A549 (cell line): ENCODE measurements around the gene SLC2A14. TPM values are rescaled to one million over a fixed set of nuclear protein-coding genes. Genes with fewer than 3 reads are reported as not detected.
"Not testable (repeated sequence)": the region's sequence is repeated elsewhere in the genome, so short reads cannot be mapped to it uniquely, and the experiment has no call there.

ENCODE experiments used
- ATAC-seq, 2 experiments: fragments of 200-7000 bp in 1 of 2; fragments of >200 bp in 1 of 2; cut with Nextera tagmentation in 1 of 2; cut with Tn5 transposase in 1 of 2; 3 replicates each; pipeline versions ENCODE4 v1.8.0 to v1.9.1; 2018 to 2020; ENCODE audit warnings: mild to moderate bottlenecking in 1 of 2, moderate library complexity in 1 of 2
- CTCF ChIA-PET: fragments of 300-600 bp; sonication (Branson Sonifier 250); formaldehyde crosslinking; extraction: SDS; loops from one replicate; lab custom pipeline; 2021; ENCODE audit warnings: antibody characterized with exemption, inconsistent platforms; lab: Yijun Ruan, JAX
- POLR2A ChIA-PET: fragments of 350-600 bp; formaldehyde crosslinking; extraction: SDS; loops from one replicate; lab custom pipeline; 2021; ENCODE audit warnings: antibody characterized with exemption, inconsistent platforms; lab: Yijun Ruan, JAX
- DNase-seq, 2 experiments: peaks; one replicate each; pipeline versions ENCODE4 v3.0.0 to v3.0.0-alpha.2; 2011 to 2016; ENCODE audit warnings: low read depth in 1 of 2, low spot score in 1 of 2
- FAIRE-seq: peaks from 2 replicates; lab custom pipeline; 2011; peaks lifted over from hg19 to GRCh38; lab: Jason Lieb, UNC
- H3K27ac ChIP-seq, 2 experiments: fragments of >200 bp; sonication (Bioruptor Twin); formaldehyde crosslinking; 3 replicates each; pipeline ENCODE4 v1.5.1; 2016 to 2017
- H3K4me1 ChIP-seq: fragments of >200 bp; sonication (Bioruptor Twin); formaldehyde crosslinking; 3 replicates; pipeline ENCODE4 v1.6.1; 2016
- H3K4me2 ChIP-seq: fragments of >200 bp; sonication (Bioruptor Twin); formaldehyde crosslinking; 3 replicates; pipeline ENCODE4 v1.6.1; 2016
- H3K4me3 ChIP-seq: fragments of >200 bp; sonication (Bioruptor Twin); formaldehyde crosslinking; 3 replicates; pipeline ENCODE4 v1.5.1; 2016
- H3K9me3 ChIP-seq: fragments of >200 bp; sonication (Bioruptor Twin); formaldehyde crosslinking; 3 replicates; pipeline ENCODE4 v1.6.1; 2016
- CHD4 ChIP-seq: fragments of 200-600 bp; sonication (generic); IDR thresholded peaks from 2 replicates; pipeline ENCODE4 v1.6.1; 2016; ENCODE audit warnings: antibody characterized with exemption, mild to moderate bottlenecking, borderline replicate concordance
- FOXS1 ChIP-seq: fragments of 250-450 bp; sonication (Bioruptor Pico); IDR thresholded peaks from 2 replicates; pipeline ENCODE4 v1.5.0; 2020; ENCODE audit warnings: mild to moderate bottlenecking, moderate library complexity
- HEYL ChIP-seq: fragments of 250-450 bp; sonication (Bioruptor Pico); IDR thresholded peaks from 2 replicates; pipeline ENCODE4 v1.8.0; 2021; ENCODE audit warnings: mild to moderate bottlenecking, moderate library complexity
- JUNB ChIP-seq: fragments of >200 bp; sonication (Bioruptor Twin); formaldehyde crosslinking; IDR thresholded peaks from 2 replicates; pipeline ENCODE4 v1.6.1; 2016
- KDM5A ChIP-seq: fragments of 200-600 bp; sonication (generic); IDR thresholded peaks from 2 replicates; pipeline ENCODE4 v1.6.1; 2016; ENCODE audit warnings: antibody characterized with exemption, mild to moderate bottlenecking
- MYC ChIP-seq: IDR thresholded peaks from 2 replicates; pipeline ENCODE4 v1.6.1; 2012; ENCODE audit warnings: mild to moderate bottlenecking, inconsistent platforms, low read length, improper control_type of control experiment, borderline replicate concordance
- PHF8 ChIP-seq: fragments of 200-600 bp; sonication (generic); IDR thresholded peaks from 2 replicates; pipeline ENCODE4 v1.6.1; 2016; ENCODE audit warnings: low read depth, mild to moderate bottlenecking, antibody characterized with exemption, moderate library complexity, borderline replicate concordance
- POLR2A ChIP-seq: IDR thresholded peaks from 2 replicates; pipeline ENCODE4 v1.6.1; 2012; ENCODE audit warnings: mild to moderate bottlenecking, low read length
- POLR2AphosphoS2 ChIP-seq: conservative IDR thresholded peaks from 2 replicates; pipeline ENCODE4 v1.6.1; 2012; ENCODE audit warnings: low read length, improper control_type of control experiment, inconsistent platforms
- RNF2 ChIP-seq: fragments of 200-600 bp; sonication (generic); IDR thresholded peaks from 2 replicates; pipeline ENCODE4 v1.6.1; 2016; ENCODE audit warnings: low read depth, mild to moderate bottlenecking, antibody characterized with exemption, moderate library complexity, borderline replicate concordance
- TP53 ChIP-seq: fragments of 250-450 bp; sonication (Bioruptor Pico); IDR thresholded peaks from 2 replicates; pipeline ENCODE4 v1.5.0; 2021; ENCODE audit warnings: mild to moderate bottlenecking, moderate library complexity
- ZC3H11A ChIP-seq: fragments of 450-650 bp; IDR thresholded peaks from 2 replicates; pipeline ENCODE4 v1.6.1; 2014; ENCODE audit warnings: antibody characterized with exemption, mild to moderate bottlenecking
- ZSCAN20 ChIP-seq: fragments of 250-450 bp; sonication (Bioruptor Pico); IDR thresholded peaks from 2 replicates; pipeline ENCODE4 v1.8.0; 2022; ENCODE audit warnings: mild to moderate bottlenecking, moderate library complexity
- WGBS: methylation state at CpG from one replicate; pipeline ENCODE4 v1.1.6; 2017; ENCODE audit errors: missing lambda C conversion rate; 5-methylcytosine and 5-hydroxymethylcytosine counted together
- polyA plus RNA-seq, 4 experiments: library from polyadenylated mRNA; depleted of rRNA in 3 of 4; stranded (reverse); fragments of >200 nt; fragmentation: RNase III in 1 of 4; extraction: RNeasy Plus Mini Kit Qiagen cat#74134 plus additional on column Dnase treatment in 1 of 4; gene quantifications; 2 replicates in 3 of 4; 3 replicates in 1 of 4; pipeline ENCODE4 v1.2.3, GENCODE V29; 2011 to 2017
- TF ChIP-seq, protein P1 (sequence below): fragments of >200 bp; sonication (Bioruptor Twin); formaldehyde crosslinking; IDR thresholded peaks from 3 replicates; pipeline ENCODE4 v1.6.1; 2016
- TF ChIP-seq, protein P2 (sequence below): IDR thresholded peaks from 2 replicates; pipeline ENCODE4 v1.6.1; 2012
- TF ChIP-seq, protein P3 (sequence below): fragments of >200 bp; sonication (Bioruptor Twin); formaldehyde crosslinking; IDR thresholded peaks from 2 replicates; pipeline ENCODE4 v1.6.1; 2016
- TF ChIP-seq, protein P4 (sequence below): fragments of 200-600 bp; sonication (generic); IDR thresholded peaks from 2 replicates; pipeline ENCODE4 v1.6.1; 2016; ENCODE audit warnings: antibody characterized with exemption, mild to moderate bottlenecking, moderate library complexity

The SLC2A14 gene
- polyA plus RNA-seq, 2 of the 4 experiments (the other 2 are of a cell fraction), result 0.25 to 0.68 TPM

DNA sequence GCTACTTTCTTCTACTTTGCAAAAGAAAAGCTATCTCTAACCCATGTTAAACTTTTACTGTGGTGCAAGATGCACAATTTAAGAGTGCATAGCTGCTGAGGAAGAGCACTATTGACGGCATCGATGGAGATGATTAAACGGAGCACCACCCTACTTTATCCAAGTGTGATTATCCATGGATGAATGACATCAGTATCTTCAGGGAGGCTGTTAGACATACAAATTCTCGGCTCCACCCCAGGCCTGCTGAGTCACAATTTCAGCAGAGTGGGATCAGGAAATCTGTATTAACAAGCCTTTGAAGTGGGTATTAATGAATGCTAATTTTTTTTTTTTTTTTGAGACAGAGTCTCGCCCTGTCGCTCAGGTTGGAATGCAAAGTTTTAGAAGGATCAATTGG is 16.2 kb downstream of the SLC2A14 start (continued):
- no peak for TF ChIP-seq POLR2AphosphoS2
- no peak for TF ChIP-seq CHD4
- no peak for TF ChIP-seq HEYL (CRISPR knock-in tag)
- no peak for TF ChIP-seq RNF2

DNA sequence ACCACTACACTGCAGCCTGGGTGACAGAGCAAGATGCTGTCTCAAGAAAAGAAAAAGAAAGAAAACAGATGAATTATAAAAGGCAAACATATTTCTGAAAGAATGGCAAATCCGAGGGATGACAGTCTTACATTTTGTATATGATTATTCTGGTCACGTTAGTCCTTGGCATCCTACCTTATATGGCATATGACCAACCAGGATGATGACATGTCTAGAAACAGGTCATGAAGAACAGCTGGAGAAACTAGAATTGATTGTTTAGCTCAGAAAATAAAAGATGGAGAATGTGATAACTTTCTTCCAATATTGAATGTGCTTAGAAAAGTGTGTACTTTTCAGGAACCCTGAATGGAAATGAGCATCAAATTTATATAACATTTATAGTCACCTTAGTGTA is 19.2 kb downstream of the SLC2A14 start:
- H3K4me3 ChIP-seq, result no peak overlapping the region
- no peaks in the 10 kb centered on the region for H3K4me1 ChIP-seq
- CTCF ChIA-PET, result interaction anchor here (1.7 to 4.0 kb wide), 2 partner anchors 80 to 141 kb away, joined by 7 to 19 read pairs; no protein-coding TSS in a partner anchor
- ATAC-seq, result no peak
- POLR2A ChIA-PET, result interaction anchor here (0.6 kb wide), 1 partner anchor 174 kb away, joined by 8 read pairs; no protein-coding TSS in a partner anchor
- no peak for DNase-seq
- H3K27ac ChIP-seq, result no peak overlapping the region
- TF ChIP-seq FOXS1 (CRISPR knock-in tag) (no peak), TP53 (CRISPR knock-in tag) (no peak), ZSCAN20 (CRISPR knock-in tag) (no peak), ZC3H11A (no peak), JUNB (no peak), MYC (no peak), POLR2A (no peak), PHF8 (no peak), KDM5A (no peak)
- TF ChIP-seq, protein P1, sequence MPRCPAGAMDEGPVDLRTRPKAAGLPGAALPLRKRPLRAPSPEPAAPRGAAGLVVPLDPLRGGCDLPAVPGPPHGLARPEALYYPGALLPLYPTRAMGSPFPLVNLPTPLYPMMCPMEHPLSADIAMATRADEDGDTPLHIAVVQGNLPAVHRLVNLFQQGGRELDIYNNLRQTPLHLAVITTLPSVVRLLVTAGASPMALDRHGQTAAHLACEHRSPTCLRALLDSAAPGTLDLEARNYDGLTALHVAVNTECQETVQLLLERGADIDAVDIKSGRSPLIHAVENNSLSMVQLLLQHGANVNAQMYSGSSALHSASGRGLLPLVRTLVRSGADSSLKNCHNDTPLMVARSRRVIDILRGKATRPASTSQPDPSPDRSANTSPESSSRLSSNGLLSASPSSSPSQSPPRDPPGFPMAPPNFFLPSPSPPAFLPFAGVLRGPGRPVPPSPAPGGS, result no peak
- TF ChIP-seq, protein P2, sequence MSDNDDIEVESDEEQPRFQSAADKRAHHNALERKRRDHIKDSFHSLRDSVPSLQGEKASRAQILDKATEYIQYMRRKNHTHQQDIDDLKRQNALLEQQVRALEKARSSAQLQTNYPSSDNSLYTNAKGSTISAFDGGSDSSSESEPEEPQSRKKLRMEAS, result no peak
- TF ChIP-seq, protein P3, sequence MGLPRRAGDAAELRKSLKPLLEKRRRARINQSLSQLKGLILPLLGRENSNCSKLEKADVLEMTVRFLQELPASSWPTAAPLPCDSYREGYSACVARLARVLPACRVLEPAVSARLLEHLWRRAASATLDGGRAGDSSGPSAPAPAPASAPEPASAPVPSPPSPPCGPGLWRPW, result no peak
- TF ChIP-seq, protein P4, sequence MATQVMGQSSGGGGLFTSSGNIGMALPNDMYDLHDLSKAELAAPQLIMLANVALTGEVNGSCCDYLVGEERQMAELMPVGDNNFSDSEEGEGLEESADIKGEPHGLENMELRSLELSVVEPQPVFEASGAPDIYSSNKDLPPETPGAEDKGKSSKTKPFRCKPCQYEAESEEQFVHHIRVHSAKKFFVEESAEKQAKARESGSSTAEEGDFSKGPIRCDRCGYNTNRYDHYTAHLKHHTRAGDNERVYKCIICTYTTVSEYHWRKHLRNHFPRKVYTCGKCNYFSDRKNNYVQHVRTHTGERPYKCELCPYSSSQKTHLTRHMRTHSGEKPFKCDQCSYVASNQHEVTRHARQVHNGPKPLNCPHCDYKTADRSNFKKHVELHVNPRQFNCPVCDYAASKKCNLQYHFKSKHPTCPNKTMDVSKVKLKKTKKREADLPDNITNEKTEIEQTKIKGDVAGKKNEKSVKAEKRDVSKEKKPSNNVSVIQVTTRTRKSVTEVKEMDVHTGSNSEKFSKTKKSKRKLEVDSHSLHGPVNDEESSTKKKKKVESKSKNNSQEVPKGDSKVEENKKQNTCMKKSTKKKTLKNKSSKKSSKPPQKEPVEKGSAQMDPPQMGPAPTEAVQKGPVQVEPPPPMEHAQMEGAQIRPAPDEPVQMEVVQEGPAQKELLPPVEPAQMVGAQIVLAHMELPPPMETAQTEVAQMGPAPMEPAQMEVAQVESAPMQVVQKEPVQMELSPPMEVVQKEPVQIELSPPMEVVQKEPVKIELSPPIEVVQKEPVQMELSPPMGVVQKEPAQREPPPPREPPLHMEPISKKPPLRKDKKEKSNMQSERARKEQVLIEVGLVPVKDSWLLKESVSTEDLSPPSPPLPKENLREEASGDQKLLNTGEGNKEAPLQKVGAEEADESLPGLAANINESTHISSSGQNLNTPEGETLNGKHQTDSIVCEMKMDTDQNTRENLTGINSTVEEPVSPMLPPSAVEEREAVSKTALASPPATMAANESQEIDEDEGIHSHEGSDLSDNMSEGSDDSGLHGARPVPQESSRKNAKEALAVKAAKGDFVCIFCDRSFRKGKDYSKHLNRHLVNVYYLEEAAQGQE, result no peak
- TF ChIP-seq, all 56 proteins: peak for 0
- FAIRE-seq, result no peak
- Histone ChIP-seq H3K9me3 (no peaks in the 10 kb centered on the region), H3K4me2 (no peak overlapping the region)
- 31% methylated on average over 2 of the region's 2 CpGs for WGBS

DNA sequence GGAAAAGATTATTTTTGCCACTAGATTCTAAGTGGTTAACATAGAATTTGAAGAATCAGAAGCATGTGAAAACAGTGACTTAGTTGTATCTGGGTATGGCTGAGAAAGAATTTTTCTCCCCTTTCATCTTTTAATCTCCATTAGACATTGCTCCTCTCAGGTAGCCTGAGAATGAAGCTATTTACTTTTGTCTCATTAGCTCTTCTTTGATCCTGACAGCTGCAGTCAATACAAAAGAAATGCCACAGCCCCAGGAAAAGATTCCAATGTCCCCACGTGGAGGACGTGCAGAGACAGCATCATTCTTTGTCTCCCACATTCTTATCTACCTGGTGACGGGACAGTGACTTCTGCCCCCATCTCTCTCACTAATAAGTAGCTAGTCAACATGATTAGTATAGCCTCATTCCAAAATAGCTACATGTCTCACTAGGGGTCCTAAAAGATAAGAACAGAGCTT is 21.1 kb downstream of the SLC2A14 start:
- 17% methylated on average over 3 of the region's 3 CpGs for WGBS
- H3K9me3 ChIP-seq, H3K4me3 ChIP-seq, DNase-seq, H3K4me1 ChIP-seq, POLR2A ChIA-PET, ATAC-seq, H3K27ac ChIP-seq, H3K4me2 ChIP-seq: not testable (repeated sequence)
- peak; percentile 92 for FAIRE-seq
- CTCF ChIA-PET, result interaction anchor here (0.7 to 1.2 kb wide), 2 partner anchors 14 to 194 kb away, joined by 3 to 4 read pairs; no protein-coding TSS in a partner anchor

DNA sequence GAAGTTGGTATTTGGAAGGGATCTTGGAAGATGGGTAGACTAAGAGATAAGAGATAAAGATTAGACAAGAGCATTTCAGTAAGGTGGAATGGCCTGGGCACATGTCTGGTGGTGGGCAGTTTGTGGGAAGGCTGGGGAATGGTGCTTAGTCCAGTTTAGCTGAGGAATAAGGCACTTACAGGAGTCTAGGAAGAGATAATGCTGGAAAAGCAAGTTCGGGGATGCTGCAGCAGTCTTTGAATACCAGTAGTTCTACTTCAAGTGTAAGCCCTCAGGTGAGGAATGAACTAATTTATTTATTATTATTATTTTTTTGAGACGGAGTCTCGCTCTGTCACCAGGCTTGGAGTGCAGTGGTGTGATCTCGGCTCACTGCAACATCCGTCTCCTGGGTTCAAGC is 22.6 kb downstream of the SLC2A14 start:
- DNase-seq, H3K4me2 ChIP-seq, POLR2A ChIA-PET, H3K9me3 ChIP-seq, H3K27ac ChIP-seq, CTCF ChIA-PET, ATAC-seq, FAIRE-seq, H3K4me3 ChIP-seq, H3K4me1 ChIP-seq: not testable (repeated sequence)
- 90% methylated on average over 5 of the region's 5 CpGs for WGBS

DNA sequence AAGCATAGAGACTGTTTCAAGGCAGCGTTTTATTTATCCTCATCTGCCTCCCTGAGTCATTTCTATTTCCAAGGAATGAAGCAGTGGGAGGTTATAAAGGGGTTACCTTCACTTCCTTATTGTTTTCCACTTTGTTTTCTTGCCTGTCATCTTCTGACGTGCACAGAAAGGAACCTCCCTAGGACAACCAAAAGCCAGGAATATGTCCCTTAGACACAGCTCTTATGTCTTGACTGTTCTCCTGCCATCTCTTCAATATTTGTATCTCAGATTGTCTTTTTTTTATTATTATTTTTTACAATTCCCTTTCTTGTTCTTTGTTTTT is 24.7 kb downstream of the SLC2A14 start:
- POLR2A ChIA-PET, DNase-seq, H3K9me3 ChIP-seq, H3K4me1 ChIP-seq, H3K4me3 ChIP-seq, H3K4me2 ChIP-seq, H3K27ac ChIP-seq: not testable (repeated sequence)
- ATAC-seq, result peak; percentile 56 to 60; a peak in 4 of 6 replicates
- CTCF ChIA-PET, result interaction anchor here (0.8 to 1.5 kb wide), 2 partner anchors 16 to 230 kb away, joined by 3 read pairs; no protein-coding TSS in a partner anchor
- FAIRE-seq, result peak; percentile 88
- 8% methylated on average over 2 of the region's 2 CpGs for WGBS

DNA sequence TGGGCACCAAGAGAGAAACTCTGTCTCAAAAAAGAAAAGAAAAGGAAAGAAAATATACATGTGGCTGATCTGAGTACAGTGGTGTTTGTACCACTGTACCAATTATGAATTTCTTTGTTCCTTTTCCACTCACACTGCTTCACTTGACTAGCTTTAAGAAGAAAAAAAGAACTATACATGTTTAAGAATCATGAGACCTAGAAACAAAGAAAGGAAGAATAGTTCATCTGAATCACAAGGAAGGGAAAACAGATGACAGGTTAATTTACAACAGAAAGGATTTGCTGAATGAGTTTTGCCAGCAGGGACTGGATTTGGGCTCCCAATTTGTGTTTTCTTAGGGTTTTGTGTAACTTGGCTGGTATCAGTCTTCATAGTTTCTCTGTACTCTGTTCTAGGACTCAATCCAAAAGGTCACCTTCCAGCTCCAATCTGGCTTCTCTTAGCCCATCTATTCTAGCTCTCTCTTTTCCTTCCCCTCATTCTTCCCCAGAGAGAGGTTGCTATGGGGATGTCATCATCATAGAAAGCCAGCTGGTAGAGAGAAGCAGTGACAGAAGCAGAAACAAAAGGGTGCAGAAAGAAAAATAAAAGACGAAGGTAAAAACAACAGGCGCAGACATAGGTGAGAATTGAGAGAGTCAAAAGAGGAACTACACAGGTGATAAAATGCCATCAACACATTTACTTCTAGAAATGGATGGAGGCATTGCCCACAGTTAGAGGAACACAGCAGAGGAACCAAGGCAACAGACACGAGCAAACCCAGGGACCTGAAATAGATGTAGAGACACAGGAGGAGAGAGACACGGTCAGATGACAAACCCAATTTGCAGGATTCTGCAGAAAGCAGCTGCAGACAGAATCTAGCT is 25.3 kb downstream of the SLC2A14 start:
- CTCF ChIA-PET, result interaction anchor here (1.5 kb wide), 1 partner anchor 231 kb away, joined by 3 read pairs; no protein-coding TSS in a partner anchor
- not testable (repeated sequence) for H3K4me1 ChIP-seq, H3K4me3 ChIP-seq, H3K9me3 ChIP-seq, H3K4me2 ChIP-seq, DNase-seq, FAIRE-seq, H3K27ac ChIP-seq
- peak in 1 of 2 experiments; percentile 47; a peak in 3 of 6 replicates for ATAC-seq
- 36% methylated on average over 3 of the region's 4 CpGs for WGBS
- POLR2A ChIA-PET, result interaction anchor here (0.6 kb wide), 1 partner anchor 89 kb away, joined by 3 read pairs; no protein-coding TSS in a partner anchor
